ENCODE data around the gene B3GNT9. TPM values are rescaled to one million over a fixed set of nuclear protein-coding genes. Genes with fewer than 3 reads are reported as not detected.

B3GNT9 gene
- total RNA-seq, 4 donors from 2014 or later = 2.5 to 4.0 (median 3.5) TPM

DNA sequence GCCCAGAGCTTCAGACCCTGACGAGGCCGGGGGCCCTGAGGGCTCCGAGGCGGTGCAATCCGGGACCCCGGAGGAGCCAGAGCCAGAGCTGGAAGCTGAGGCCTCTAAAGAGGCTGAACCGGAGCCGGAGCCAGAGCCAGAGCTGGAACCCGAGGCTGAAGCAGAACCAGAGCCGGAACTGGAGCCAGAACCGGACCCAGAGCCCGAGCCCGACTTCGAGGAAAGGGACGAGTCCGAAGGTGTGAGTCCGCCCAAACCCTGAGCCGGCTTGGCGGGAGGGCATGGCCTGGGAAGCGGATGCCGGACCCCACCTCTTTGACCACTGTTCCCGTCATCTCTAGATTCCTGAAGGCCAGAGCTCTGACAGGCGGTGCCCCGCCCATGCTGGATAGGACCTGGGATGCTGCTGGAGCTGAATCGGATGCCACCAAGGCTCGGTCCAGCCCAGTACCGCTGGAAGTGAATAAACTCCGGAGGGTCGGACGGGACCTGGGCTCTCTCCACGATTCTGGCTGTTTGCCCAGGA, 24.0 kb upstream of the B3GNT9 start:
- Histone ChIP-seq H3K4me1 (peaks cover 8 to 53% (median 31%) of the 10 kb centered on the region in 4 donors), H3K4me3 (peak overlapping the region; percentile 34 to 56 (median 52)), H3K9me3 (no peaks in the 10 kb centered on the region), H3K27me3 (no peaks in the 10 kb centered on the region), H3K27ac (peak overlapping the region; percentile 64 to 96 (median 86)), H3K36me3 (no peaks in the 10 kb centered on the region)
- TF ChIP-seq CTCF (IDR thresholded peaks at IDR 0.05) (no peak), POLR2A (IDR thresholded peaks at IDR 0.05) (no peak)
- no peak for DNase-seq

DNA sequence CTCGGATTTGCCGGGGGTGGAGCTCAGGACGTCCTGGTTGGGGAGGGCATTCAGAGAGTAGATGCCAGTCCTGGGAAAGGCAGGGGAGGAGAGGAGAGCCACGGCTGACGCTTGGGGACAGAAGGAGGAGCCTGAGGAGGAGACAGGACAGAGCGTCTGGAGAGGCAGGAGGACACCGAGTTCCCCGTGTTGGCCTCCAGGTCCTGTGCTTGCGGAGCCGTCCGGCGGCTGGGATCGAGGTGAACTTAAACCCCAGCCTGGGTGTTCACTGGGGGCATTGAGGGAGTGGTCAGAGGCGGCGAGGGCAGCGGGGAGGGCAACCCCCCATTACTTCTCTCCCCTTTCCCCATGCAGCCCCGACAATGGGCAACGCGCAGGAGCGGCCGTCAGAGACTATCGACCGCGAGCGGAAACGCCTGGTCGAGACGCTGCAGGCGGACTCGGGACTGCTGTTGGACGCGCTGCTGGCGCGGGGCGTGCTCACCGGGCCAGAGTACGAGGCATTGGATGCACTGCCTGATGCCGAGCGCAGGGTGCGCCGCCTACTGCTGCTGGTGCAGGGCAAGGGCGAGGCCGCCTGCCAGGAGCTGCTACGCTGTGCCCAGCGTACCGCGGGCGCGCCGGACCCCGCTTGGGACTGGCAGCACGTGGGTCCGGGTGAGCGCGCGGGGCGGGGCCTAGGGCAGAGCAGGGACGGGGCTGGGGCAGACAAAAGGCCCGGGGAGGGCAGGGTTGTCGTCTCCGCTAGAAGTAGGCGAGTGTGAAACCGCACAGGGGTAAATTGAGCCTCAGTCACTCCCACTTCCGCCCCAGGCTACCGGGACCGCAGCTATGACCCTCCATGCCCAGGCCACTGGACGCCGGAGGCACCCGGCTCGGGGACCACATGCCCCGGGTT, 23.3 kb upstream of the B3GNT9 start:
- H3K27me3 ChIP-seq = no peaks in the 10 kb centered on the region
- peak overlapping the region; percentile 34 to 56 (median 52) for H3K4me3 ChIP-seq
- peak overlapping the region; percentile 64 to 96 (median 86) for H3K27ac ChIP-seq
- TF ChIP-seq POLR2A (IDR thresholded peaks at IDR 0.05) (peak; percentile 84 to 89), CTCF (IDR thresholded peaks at IDR 0.05) (peak in 3 of 6 experiments; percentile 41 to 55 (median 46))
- no peaks in the 10 kb centered on the region for H3K36me3 ChIP-seq
- DNase-seq = peak; percentile 62 to 95 (median 94)
- no peaks in the 10 kb centered on the region for H3K9me3 ChIP-seq
- peaks cover 8 to 58% (median 36%) of the 10 kb centered on the region in 4 donors for H3K4me1 ChIP-seq

DNA sequence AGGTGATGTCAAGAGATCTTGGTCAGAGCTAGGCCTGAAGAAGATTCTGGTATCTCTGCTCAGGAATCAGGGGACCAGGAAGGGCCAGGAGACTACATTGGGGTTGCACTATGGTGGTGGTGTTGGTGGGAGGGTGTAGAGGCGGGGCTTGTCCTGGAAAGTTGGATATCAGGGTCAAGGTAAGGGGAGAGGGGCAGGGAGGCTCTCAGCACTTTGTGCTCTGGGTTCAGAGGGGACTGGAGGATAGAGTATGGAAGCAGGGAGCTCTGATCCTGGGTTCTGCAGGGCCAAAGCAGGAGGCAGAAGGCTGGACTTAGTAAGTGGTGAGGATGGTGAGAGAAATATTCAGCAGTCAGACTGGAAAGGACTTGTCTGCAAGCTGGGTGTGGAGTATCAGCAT, 22.5 kb upstream of the B3GNT9 start:
- H3K36me3 ChIP-seq = no peaks in the 10 kb centered on the region
- H3K27ac ChIP-seq = peak overlapping the region; percentile 64 to 96 (median 86)
- no peaks in the 10 kb centered on the region for H3K9me3 ChIP-seq
- DNase-seq = no peak
- peaks cover 8 to 54% (median 32%) of the 10 kb centered on the region in 4 donors for H3K4me1 ChIP-seq
- H3K27me3 ChIP-seq = no peaks in the 10 kb centered on the region
- TF ChIP-seq CTCF (IDR thresholded peaks at IDR 0.05) (no peak), POLR2A (IDR thresholded peaks at IDR 0.05) (no peak)
- peak overlapping the region in 3 of 4 donors; percentile 34 to 56 (median 51) for H3K4me3 ChIP-seq

DNA sequence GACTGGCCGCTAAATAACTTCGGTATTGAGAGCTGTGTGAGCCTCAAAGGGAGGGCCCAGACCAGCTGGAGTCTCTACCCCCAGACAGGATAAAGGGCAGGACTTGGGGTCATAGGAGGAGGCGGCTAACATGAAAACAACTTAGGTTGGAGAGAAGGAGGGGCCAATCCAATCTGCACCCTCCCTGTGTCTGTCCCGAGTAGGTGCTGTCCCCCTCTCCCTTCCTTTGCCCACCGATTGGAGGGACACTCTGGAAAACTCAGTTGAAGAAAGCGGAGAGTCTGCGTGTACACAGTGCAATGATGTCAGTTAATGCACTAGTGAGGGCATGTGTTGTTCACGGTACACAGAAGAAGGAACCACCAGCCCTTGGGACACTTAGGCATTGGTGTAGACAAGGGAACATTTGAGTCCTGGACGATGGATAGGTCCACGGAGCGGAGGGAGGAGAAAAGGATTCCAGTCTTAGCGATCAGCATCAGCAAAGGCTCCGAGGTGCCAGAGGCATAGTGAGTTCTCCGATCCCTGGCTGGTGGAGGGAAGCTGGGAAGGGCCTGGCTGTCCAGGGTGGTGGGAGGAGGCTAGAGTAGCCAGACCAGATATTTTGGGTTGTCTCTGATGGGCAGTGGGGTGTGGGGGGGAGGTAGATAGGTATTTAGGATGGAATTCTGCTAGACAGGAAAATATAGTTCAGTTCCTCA, 20.3 kb upstream of the B3GNT9 start:
- H3K27me3 ChIP-seq = no peaks in the 10 kb centered on the region
- H3K27ac ChIP-seq = peak overlapping the region; percentile 52 to 87 (median 74)
- peak overlapping the region; percentile 27 to 60 (median 45) for H3K4me3 ChIP-seq
- H3K4me1 ChIP-seq = peaks cover 5 to 45% (median 29%) of the 10 kb centered on the region in 4 donors
- TF ChIP-seq POLR2A (IDR thresholded peaks at IDR 0.05) (no peak), CTCF (IDR thresholded peaks at IDR 0.05) (no peak)
- no peaks in the 10 kb centered on the region for H3K36me3 ChIP-seq
- no peaks in the 10 kb centered on the region for H3K9me3 ChIP-seq
- no peak for DNase-seq

DNA sequence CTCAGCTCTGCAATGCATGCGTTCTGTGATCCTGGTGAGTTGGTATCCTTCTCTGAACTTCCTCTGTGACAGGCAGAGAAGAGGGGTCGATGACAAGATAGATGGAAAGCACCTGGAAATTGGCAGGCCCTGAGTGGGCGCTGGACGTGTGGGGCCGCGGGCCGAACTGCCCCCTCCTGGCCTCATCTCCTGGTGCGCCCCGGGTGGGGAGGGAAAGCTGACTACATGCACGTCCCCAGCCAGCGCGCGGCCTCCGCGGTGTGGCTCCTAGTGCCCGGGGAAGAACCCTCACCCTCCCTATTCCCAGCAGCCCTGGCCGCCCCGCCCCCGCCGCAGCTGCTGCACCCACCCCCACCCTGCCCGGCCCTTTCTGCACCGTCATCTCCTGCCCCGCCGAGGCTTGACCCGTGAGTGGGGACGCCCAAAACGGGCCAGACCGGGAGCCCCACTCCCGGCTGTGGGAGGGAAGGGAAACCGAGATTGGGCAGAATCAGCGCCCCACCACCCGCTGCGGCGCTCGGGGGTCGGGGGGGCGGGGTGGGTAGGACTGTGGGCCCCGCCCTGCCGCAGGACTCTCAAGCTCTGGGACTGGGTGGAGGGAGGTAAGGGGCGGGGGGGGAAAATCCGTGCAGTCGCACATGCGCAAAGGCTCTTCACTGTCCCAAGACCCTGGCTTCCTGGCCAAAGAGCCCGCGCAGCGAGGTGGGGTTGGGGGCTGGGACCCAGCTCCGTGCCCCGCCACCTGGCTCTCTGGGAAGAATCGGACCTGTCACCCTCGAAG, 19.6 kb upstream of the B3GNT9 start, which contains the start of gene NOL3:
NOL3 (plus strand) TSS at position 371 of the 781 bp plus-strand sequence.
- TF ChIP-seq POLR2A (IDR thresholded peaks at IDR 0.05) (no peak), CTCF (IDR thresholded peaks at IDR 0.05) (no peak)
- Histone ChIP-seq H3K9me3 (no peaks in the 10 kb centered on the region), H3K27ac (peak within 1 kb of the TSS; percentile 52 to 87 (median 74)), H3K4me1 (peaks cover 6 to 52% (median 33%) of the 10 kb centered on the region in 4 donors), H3K36me3 (no peaks in the 10 kb centered on the region), H3K27me3 (no peaks in the 10 kb centered on the region), H3K4me3 (peak within 1 kb of the TSS; percentile 27 to 60 (median 45))
- peak; percentile 48 to 86 (median 83) for DNase-seq
